GM18505 (cell line): ENCODE data around the gene EFCAB12.
A peak's percentile ranks its signal among the peaks of the same experiment; 100 is the strongest.

Experiments
- ATAC-seq: cut with Tn5 transposase; IDR thresholded peaks from one replicate; pipeline ENCODE4 v1.9.1; 2021; ENCODE audit not compliant: unreplicated experiment
- POLR2A ChIP-seq: IDR thresholded peaks from 4 replicates; pipeline ENCODE4 v1.6.1; 2011; ENCODE audit warnings: borderline replicate concordance; ENCODE audit not compliant: insufficient read depth, insufficient read length; ENCODE audit errors: extremely low read depth

The EFCAB12 gene

GRCh38 chr3:129428376-129429079, at the start of gene EFCAB12:
Gene EFCAB12, minus strand, starts transcription at chr3:129428636. Its CDS starts 148 bp downstream, at chr3:129428488.
- ATAC-seq, result peak; percentile 86
- peak; percentile 37 for TF ChIP-seq POLR2A

DNA sequence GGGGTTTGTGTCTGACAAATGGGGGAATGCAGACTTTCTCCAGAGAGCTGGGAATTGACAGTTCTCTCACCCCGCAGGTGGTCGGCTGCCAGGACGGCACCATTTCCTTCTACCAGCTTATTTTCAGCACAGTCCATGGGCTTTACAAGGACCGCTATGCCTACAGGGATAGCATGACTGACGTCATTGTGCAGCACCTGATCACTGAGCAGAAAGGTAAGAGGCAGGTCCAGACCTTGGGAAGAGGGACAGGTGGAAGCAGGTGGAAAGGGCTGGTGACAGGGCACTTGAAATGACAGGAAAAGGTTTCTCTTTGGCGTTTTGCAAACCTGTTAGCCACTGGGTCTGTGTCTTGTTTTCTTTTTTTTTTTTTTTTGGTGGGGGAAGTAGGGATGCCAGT, 48.1 kb upstream of the EFCAB12 start:
- TF ChIP-seq POLR2A, result no peak
- ATAC-seq, result no peak

DNA sequence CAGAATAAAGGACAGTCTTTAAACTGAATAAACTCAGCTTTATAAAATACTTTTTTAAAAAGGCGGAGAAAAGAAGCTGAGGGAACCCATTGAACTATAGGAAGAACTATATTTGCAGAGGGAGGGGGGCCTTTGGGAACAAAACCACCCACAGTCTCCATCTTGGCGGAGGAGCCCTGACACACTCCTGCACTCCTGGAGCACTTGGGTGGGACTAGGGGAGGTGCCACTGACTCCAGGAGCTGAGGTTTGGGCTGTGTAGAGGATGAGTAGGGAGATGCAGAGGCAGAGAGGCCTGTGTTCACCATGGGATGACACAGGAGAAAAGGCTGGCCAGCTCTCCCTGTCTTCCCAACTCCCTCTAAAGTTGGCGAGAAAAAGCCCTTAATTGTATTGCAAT, 47.4 kb upstream of the EFCAB12 start:
- TF ChIP-seq POLR2A, result no peak
- ATAC-seq, result no peak

DNA sequence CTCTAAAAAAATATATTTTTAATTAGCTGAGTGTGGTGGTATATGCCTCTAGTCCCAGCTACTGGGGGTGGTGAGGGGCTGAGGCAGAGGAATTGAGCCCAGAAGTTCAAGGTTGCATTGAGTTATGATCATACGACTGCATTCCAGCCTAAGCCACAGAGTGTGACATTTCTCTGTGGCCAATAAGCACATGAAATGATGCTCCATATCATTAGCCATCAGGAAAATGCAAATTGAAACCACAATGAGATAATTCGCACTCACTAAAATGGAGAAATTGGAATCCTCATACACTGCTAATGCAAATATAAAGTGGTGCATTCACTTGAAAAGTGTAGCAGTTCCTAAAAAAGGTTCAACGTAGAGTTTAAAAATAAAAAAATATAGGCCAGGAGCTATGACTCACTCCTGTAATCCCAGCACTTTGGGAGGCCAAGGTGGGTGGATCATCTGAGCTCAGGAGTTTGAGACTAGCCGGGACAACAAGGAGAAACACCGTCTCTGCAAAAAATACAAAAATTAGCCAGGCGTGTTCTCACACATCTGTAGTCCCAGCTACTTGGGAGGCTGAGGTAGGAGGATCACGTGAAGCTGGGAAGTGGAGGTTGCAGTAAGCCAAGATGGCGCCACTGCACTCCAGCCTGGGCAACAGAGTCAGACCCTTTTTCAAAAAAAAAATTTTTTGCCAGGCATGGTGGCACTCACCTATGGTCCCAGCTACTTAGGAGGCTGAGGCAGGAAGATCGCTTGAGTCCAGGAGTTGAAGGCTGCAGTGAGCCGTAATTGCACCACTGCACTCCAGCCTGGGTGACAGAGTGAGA, 46.8 kb upstream of the EFCAB12 start:
- TF ChIP-seq POLR2A, result no peak
- no peak for ATAC-seq

GRCh38 chr3:129473769-129474152, 45.3 kb upstream of the EFCAB12 start:
- ATAC-seq, result no peak
- TF ChIP-seq POLR2A, result no peak

- TF ChIP-seq POLR2A, result no peak
- no peak for ATAC-seq
These were observed 44.8 kb upstream of the EFCAB12 start for GRCh38 chr3:129473067-129473768.

- ATAC-seq, result no peak
- TF ChIP-seq POLR2A, result no peak
These were observed 42.4 kb upstream of the EFCAB12 start for GRCh38 chr3:129470861-129471260.

GRCh38 chr3:129469026-129469425, 40.6 kb upstream of the EFCAB12 start:
- TF ChIP-seq POLR2A, result no peak
- ATAC-seq, result no peak

DNA sequence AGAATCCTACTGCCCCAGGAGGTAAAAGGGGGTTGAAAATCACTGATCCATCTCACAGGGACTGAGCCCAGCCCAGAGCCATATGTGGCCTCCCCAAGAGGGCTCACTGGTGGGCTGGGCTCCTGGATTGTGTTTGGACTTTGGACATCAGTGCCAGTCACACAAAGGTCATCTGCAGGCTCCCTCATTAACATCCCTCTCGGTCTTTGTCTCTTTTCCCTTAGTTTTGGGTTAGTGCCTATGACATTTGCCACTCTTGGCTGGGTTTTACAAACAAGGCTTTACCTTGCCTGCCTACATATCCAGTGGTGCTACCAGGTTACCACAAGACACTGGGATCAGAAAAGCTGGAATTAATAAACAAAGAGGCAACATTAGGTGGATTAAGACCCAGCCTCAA, 39.5 kb upstream of the EFCAB12 start:
- no peak for TF ChIP-seq POLR2A
- no peak for ATAC-seq

GRCh38 chr3:129463716-129464115, 35.3 kb upstream of the EFCAB12 start:
- no peak for TF ChIP-seq POLR2A
- ATAC-seq, result no peak

GRCh38 chr3:129463094-129463493, 34.7 kb upstream of the EFCAB12 start:
- no peak for TF ChIP-seq POLR2A
- ATAC-seq, result no peak

DNA sequence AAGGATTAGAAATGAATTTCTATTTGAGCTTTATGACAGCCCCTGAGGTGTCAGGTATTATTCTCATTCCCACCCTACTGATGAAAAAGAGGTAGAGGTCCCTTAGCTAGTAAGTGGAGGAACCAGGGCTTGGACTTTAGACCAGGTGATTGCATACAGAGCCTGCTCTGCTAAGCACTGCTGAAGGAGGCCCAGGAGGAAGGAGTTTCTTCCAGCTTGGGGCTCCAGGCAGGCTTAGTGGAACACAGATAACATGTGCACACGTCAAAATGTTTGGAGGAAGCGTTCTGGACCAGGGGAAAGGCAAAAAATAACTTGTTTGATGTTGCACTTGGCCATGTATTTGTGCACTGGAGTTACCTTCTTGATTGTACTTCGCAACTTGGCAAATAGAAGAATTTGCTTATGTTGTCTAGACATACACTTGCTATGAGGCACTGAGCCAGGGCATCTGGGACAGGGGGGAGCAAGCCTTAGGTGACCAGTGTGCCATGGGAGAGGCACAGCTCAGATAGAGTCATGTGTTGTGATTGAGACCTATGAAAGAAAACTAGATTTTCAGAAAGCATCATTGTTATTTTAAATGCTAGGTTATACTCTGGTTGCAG, 34.0 kb upstream of the EFCAB12 start:
- no peak for TF ChIP-seq POLR2A
- no peak for ATAC-seq

GRCh38 chr3:129461461-129462146, 33.2 kb upstream of the EFCAB12 start:
- ATAC-seq, result no peak
- no peak for TF ChIP-seq POLR2A
